ENCODE measurements around the gene GATC. TPM values are rescaled to one million over a fixed set of nuclear protein-coding genes. Genes with fewer than 3 reads are reported as not detected.

GATC gene
- total and polyA plus RNA-seq, 2 of the 4 experiments (the other 2 are of a cell fraction) = 8.7 to 16.5 TPM

GRCh38 chr12:120397824-120398540 is 48.3 kb upstream of the GATC start:
- H3K9me3 ChIP-seq (ENCODE audit: control insufficient read depth, insufficient read depth, low read length) = peaks cover 3% of the 10 kb centered on the region; the same call in 1 of the 2 replicates
- H3K9me1 ChIP-seq (ENCODE audit: insufficient read depth, low read length) = no peaks in the 10 kb centered on the region
- no peak overlapping the region for H4K8ac ChIP-seq (ENCODE audit: low read depth in 2 of 2, low read length in 2 of 2)
- H2AK5ac ChIP-seq (ENCODE audit: low read depth, low read length) = no peak overlapping the region
- H3K79me1 ChIP-seq (ENCODE audit: low read depth in 1 of 2, low read length in 2 of 2) = no peaks in the 10 kb centered on the region
- H3K23ac ChIP-seq (ENCODE audit: low read depth, low read length) = no peak overlapping the region
- H3K56ac ChIP-seq (ENCODE audit: extremely low read depth, insufficient read depth, low read length) = no peak overlapping the region
- no peak overlapping the region for H2AFZ ChIP-seq (replicated peaks; ENCODE audit: low read length, poor library complexity)
- no peak overlapping the region for H3K4me3 ChIP-seq (ENCODE audit: insufficient read depth, low read depth, low read length)
- H2BK15ac ChIP-seq (ENCODE audit: low read depth, low read length) = no peak overlapping the region
- no peak overlapping the region for H3K4me2 ChIP-seq (ENCODE audit: low read depth, low read length)
- no peaks in the 10 kb centered on the region for H4K20me1 ChIP-seq (ENCODE audit: insufficient read depth, low read length)
- no peak overlapping the region for H4K91ac ChIP-seq (ENCODE audit: insufficient read depth, low read depth, low read length)
- ATAC-seq (ENCODE audit: low read depth) (no peak), DNase-seq (no peak)
- POLR2A ChIA-PET (ENCODE audit: unreplicated experiment) = no interaction called here
- TF ChIP-seq MAFK (IDR thresholded peaks at IDR 0.05; ENCODE audit: low read depth, low read length) (no peak), POLR2A (IDR thresholded peaks at IDR 0.05; ENCODE audit: low read depth, low read length) (no peak), USF2 (IDR thresholded peaks at IDR 0.05; ENCODE audit: low read depth, low read length) (no peak)
- no peak overlapping the region for H3K4ac ChIP-seq (ENCODE audit: low read depth, low read length)
- H3K36me3 ChIP-seq (ENCODE audit: control insufficient read depth, insufficient read depth, low read length) = no peaks in the 10 kb centered on the region
- intact Hi-C loops (cut with micrococcal nuclease) (no loop called here), dilution Hi-C loops (cut with HindIII; ENCODE audit: low sequenced_read_pairs, unreplicated experiment) (no loop called here), in situ Hi-C loops (cut with MboI; ENCODE audit: low sequenced_read_pairs) (no loop called here)
- no peak overlapping the region for H2BK5ac ChIP-seq (ENCODE audit: low read depth, low read length, poor library complexity, severe bottlenecking)
- no peak overlapping the region for H2BK20ac ChIP-seq (ENCODE audit: low read depth, low read length)
- no peak overlapping the region for H3K27ac ChIP-seq (ENCODE audit: insufficient read depth, low read length)
- H3K4me1 ChIP-seq (ENCODE audit: control insufficient read depth, insufficient read depth, low read length) = no peaks in the 10 kb centered on the region
- H3K27me3 ChIP-seq (ENCODE audit: control insufficient read depth, insufficient read depth, low read length) = peaks cover 37% of the 10 kb centered on the region
- no TSS peak for BruUV-seq (replicated peaks)
- no peak overlapping the region for H3K14ac ChIP-seq (replicated peaks; ENCODE audit: low read depth, low read length)
- no peak overlapping the region for H2BK120ac ChIP-seq (ENCODE audit: low read depth, low read length)
- CTCF ChIA-PET = no interaction called here
- H2AK9ac ChIP-seq (replicated peaks; ENCODE audit: low read depth, low read length, poor library complexity) = no peak overlapping the region
- no peak overlapping the region for H3K9ac ChIP-seq (ENCODE audit: low read depth, low read length)
- WGBS, 2 experiments (ENCODE audit: extremely low coverage in 2 of 2, insufficient read length in 1 of 2) = 68% methylated on average over 15 of the region's 33 CpGs; no CpG with 5 or more reads in 1 of the 2 experiments
- no peak overlapping the region for H3K18ac ChIP-seq (ENCODE audit: low read depth, low read length)
- no peak overlapping the region for H4K5ac ChIP-seq (ENCODE audit: low read depth, low read length)
